Lower leg skin (tissue), 4 donors: ENCODE results near the gene CTNNBL1. TPM values are rescaled to one million over a fixed set of nuclear protein-coding genes. Genes with fewer than 3 reads are reported as not detected.

Experiments
- DNase-seq, 2 donors: peaks; one replicate each; pipeline ENCODE4 v3.0.0-alpha.2; 2019; ENCODE audit warnings: low spot score in 2 of 2
- H3K4me3 ChIP-seq: fragments of 200-600 bp; sonication (generic); 2 replicates; pipeline ENCODE4 v1.5.1; 2017; ENCODE audit warnings: mild to moderate bottlenecking, low read depth; ENCODE audit not compliant: poor library complexity, severe bottlenecking
- CTCF ChIP-seq, 3 donors: fragments of 450-650 bp; IDR thresholded peaks; one replicate each; pipeline ENCODE4 v1.5.1; 2016; ENCODE audit warnings: antibody characterized with exemption in 3 of 3, mild to moderate bottlenecking in 3 of 3, moderate library complexity in 2 of 3
- POLR2A ChIP-seq, 2 donors: fragments of 450-650 bp; IDR thresholded peaks; one replicate each; pipeline ENCODE4 v1.6.1; 2016 to 2017; ENCODE audit warnings: antibody characterized with exemption in 2 of 2, mild to moderate bottlenecking in 1 of 2, moderate library complexity in 1 of 2
- WGBS, 2 donors: methylation state at CpG; one replicate each; pipeline ENCODE4 v1.1.5; 2018; 5-methylcytosine and 5-hydroxymethylcytosine counted together
- intact Hi-C: fragments of 100-400 bp; cut with DNase I; formaldehyde crosslinking; loops from one replicate; pipeline ENCODE4 v1.15.0; 2023; ENCODE audit warnings: low total_unique reads
- total RNA-seq, 4 donors: library from RNA; depleted of rRNA; stranded (reverse); fragments of >200 nt; gene quantifications; one replicate each; pipeline ENCODE4 v1.1.0, GENCODE V29; 2016

Gene CTNNBL1
- total RNA-seq, 4 donors from 2014 or later: 22.0 to 35.0 (median 27.5) TPM

DNA sequence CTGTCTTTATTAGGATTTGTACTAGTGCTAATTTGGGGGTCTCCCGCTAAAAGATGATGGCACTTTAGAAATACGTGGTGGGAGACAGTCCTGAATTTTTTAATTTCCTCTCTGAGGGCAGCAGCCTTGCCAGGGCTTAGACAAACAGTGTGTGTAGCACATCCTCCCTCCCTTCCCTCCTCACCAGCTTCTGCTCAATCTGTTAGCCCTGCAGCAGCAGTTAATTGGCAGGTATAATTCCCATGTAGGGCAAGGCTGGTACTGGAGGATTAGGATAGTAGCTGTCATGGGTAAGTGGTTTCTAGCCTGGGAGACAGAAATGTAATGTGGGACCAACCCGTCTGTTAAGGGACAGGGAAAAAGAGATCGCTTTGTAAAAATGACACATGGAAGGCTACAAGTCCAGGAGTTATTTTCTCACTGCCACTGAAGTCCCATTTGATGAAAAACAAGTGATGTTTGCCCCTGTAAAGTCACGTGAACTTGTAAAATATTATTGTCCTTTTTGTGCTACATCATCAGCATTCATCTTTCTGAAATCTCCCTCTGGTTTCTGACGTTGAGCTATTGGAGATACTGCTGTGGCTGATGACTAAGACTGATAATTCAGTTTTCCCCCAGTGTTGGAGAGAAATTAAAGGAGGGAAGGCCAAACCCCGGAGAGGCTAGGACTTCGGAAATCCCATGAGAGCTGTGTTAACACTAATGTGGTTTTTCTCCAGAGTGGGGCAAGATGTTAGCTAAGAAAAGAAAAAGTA is 40.6 kb downstream of the CTNNBL1 start:
- TF ChIP-seq CTCF (IDR thresholded peaks at IDR 0.05) (no peak), POLR2A (IDR thresholded peaks at IDR 0.05) (no peak)
- intact Hi-C loops: no loop called here
- WGBS, 2 donors: 62 to 68% methylated on average over 8 of the region's 8 CpGs

GRCh38 chr20:37735541-37735940 is 41.7 kb downstream of the CTNNBL1 start:
- no peak for DNase-seq
- TF ChIP-seq CTCF (IDR thresholded peaks at IDR 0.05) (no peak), POLR2A (IDR thresholded peaks at IDR 0.05) (no peak)
- intact Hi-C loops: no loop called here
- no peak overlapping the region for H3K4me3 ChIP-seq

More for the DNA sequence above, 40.6 kb downstream of the CTNNBL1 start:
- H3K4me3 ChIP-seq: no peak overlapping the region
- no peak for DNase-seq

DNA sequence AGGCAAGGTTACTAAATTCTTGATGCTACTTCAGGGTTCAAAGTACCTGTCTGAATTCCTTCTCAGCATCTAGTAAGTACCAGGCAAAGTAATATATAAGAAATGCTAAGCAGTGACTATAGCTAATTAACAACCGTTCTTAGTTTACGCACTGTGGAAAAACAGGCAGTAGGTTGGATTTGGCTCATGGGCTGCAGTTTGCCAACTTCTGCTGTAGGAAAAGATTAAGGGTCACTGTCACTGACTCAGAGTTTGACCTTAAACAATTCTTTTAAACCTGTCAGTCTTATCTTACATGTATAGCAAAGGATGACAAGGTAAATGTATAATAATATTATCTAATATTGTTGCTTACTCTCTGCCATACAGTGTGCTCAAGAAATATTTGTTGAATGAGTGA is 42.3 kb downstream of the CTNNBL1 start:
- H3K4me3 ChIP-seq: no peak overlapping the region
- 89 to 92% methylated on average over 2 of the region's 2 CpGs for WGBS, 2 donors
- intact Hi-C loops: no loop called here
- TF ChIP-seq POLR2A (IDR thresholded peaks at IDR 0.05) (no peak), CTCF (IDR thresholded peaks at IDR 0.05) (no peak)
- no peak for DNase-seq

- WGBS, 2 donors: 87 to 94% methylated on average over 5 of the region's 5 CpGs
- intact Hi-C loops: no loop called here
- H3K4me3 ChIP-seq: no peak overlapping the region
- TF ChIP-seq CTCF (IDR thresholded peaks at IDR 0.05) (no peak), POLR2A (IDR thresholded peaks at IDR 0.05) (no peak)
- DNase-seq: no peak
Observed at GRCh38 chr20:37737826-37738420, 44.1 kb downstream of the CTNNBL1 start.

DNA sequence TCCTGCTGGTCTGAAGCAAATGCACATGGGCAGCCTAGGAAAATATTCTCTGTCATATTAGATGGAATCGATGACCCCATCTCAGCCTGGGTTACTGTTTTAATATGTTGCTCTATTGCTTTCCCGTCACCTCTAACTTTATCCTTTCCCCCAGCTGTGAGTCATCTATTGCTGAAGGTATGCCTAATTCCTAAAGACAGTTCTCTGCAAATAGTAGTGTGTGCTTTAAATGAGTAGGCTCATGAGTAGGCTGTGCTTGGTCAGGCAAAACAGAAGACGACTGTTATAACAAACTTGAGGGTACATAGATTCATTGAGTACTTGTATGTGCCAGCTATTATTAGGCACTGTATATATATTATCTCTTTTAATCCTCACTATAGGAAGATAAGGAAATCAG is 47.2 kb downstream of the CTNNBL1 start:
- TF ChIP-seq POLR2A (IDR thresholded peaks at IDR 0.05): no peak
- TF ChIP-seq CTCF (IDR thresholded peaks at IDR 0.05): no peak
- no peak for DNase-seq
- H3K4me3 ChIP-seq: no peak overlapping the region
- WGBS, 2 donors: 84 to 93% methylated on average over 3 of the region's 3 CpGs
- intact Hi-C loops: no loop called here
